Keratinocyte (primary cell): ENCODE measurements around the gene TCF23. TPM values are rescaled to one million over a fixed set of nuclear protein-coding genes. Genes with fewer than 3 reads are reported as not detected.

Source experiments
- DNase-seq: peaks from one replicate; pipeline ENCODE4 v3.0.0-alpha.2; 2011; ENCODE audit warnings: low read depth, missing footprints, low spot score
- FAIRE-seq: peaks from 2 replicates; lab custom pipeline; 2011; peaks lifted over from hg19 to GRCh38; lab: Jason Lieb, UNC
- H2AFZ ChIP-seq: 2 replicates; pipeline ENCODE4 v1.6.0; 2012; ENCODE audit warnings: low read length, control low read depth, inconsistent platforms; ENCODE audit not compliant: control insufficient read depth
- H3K27ac ChIP-seq: 2 replicates; pipeline ENCODE4 v1.5.1; 2011; ENCODE audit warnings: low read length; ENCODE audit not compliant: control insufficient read depth, insufficient read depth
- H3K27me3 ChIP-seq: 3 replicates; pipeline ENCODE4 v1.6.0; 2011; ENCODE audit warnings: low read length; ENCODE audit not compliant: control insufficient read depth, insufficient read depth; ENCODE audit errors: extremely low read depth
- H3K36me3 ChIP-seq, 2 experiments: 2 replicates in 1 of 2; 3 replicates in 1 of 2; pipeline ENCODE4 v1.5.1; 2011; ENCODE audit warnings: low read length in 2 of 2, mild to moderate bottlenecking in 1 of 2; ENCODE audit not compliant: control insufficient read depth in 2 of 2, insufficient read depth in 2 of 2; ENCODE audit errors: extremely low read depth in 1 of 2
- H3K4me1 ChIP-seq: 3 replicates; pipeline ENCODE4 v1.5.1; 2011; ENCODE audit warnings: low read length; ENCODE audit not compliant: control insufficient read depth, insufficient read depth; ENCODE audit errors: extremely low read depth
- H3K4me2 ChIP-seq: 3 replicates; pipeline ENCODE4 v1.6.0; 2011; ENCODE audit warnings: low read depth, low read length; ENCODE audit not compliant: control insufficient read depth, insufficient read depth; ENCODE audit errors: extremely low read depth
- H3K4me3 ChIP-seq, 3 experiments: fragments of 200-600 bp in 1 of 3; sonication (generic) in 1 of 3; 2 replicates in 2 of 3; 3 replicates in 1 of 3; pipeline ENCODE4 v1.5.1; 2011 to 2016; ENCODE audit warnings: low read length in 3 of 3, mild to moderate bottlenecking in 3 of 3, control low read depth in 2 of 3, inconsistent platforms in 1 of 3, low read depth in 1 of 3, mixed read lengths in 1 of 3, mixed run types in 1 of 3, moderate library complexity in 1 of 3; ENCODE audit not compliant: control insufficient read depth in 2 of 3, insufficient read depth in 2 of 3; ENCODE audit errors: extremely low read depth in 1 of 3
- H3K79me2 ChIP-seq: 2 replicates; pipeline ENCODE4 v1.6.0; 2012; ENCODE audit warnings: low read length; ENCODE audit not compliant: control insufficient read depth, insufficient read depth
- H3K9ac ChIP-seq: 3 replicates; pipeline ENCODE4 v1.6.0; 2011; ENCODE audit warnings: low read length; ENCODE audit not compliant: control insufficient read depth, insufficient read depth; ENCODE audit errors: extremely low read depth
- H3K9me1 ChIP-seq: 3 replicates; pipeline ENCODE4 v1.6.0; 2011; ENCODE audit warnings: low read length; ENCODE audit not compliant: control insufficient read depth, insufficient read depth; ENCODE audit errors: extremely low read depth
- H3K9me3 ChIP-seq: 2 replicates; pipeline ENCODE4 v1.5.1; 2012; ENCODE audit warnings: low read depth, low read length; ENCODE audit not compliant: control insufficient read depth
- H4K20me1 ChIP-seq: 3 replicates; pipeline ENCODE4 v1.6.0; 2011; ENCODE audit warnings: low read length; ENCODE audit not compliant: control insufficient read depth, insufficient read depth; ENCODE audit errors: extremely low read depth
- EZH2 ChIP-seq: IDR thresholded peaks from one replicate; pipeline ENCODE4 v1.6.1; 2012; ENCODE audit warnings: inconsistent platforms, mild to moderate bottlenecking, low read length, moderate library complexity
- dilution Hi-C: fragments of 300-500 bp; cut with MboI; formaldehyde crosslinking; loops from one replicate; pipeline ENCODE4 v1.7.0; 2020; ENCODE audit warnings: low sequenced_read_pairs; ENCODE audit not compliant: extremely low pct_ligation_motif_present
- polyA plus RNA-seq, 5 experiments: library from polyadenylated mRNA; depleted of rRNA in 3 of 5; stranded (reverse) in 3 of 5; stranded (forward) in 1 of 5; unstranded in 1 of 5; fragments of >200 nt; gene quantifications; 1 replicate in 1 of 5; 2 replicates in 3 of 5; 3 replicates in 1 of 5; pipeline versions ENCODE4 v1.2.1 to v1.2.3, GENCODE V29; 2011 to 2012; ENCODE audit warnings: missing spikeins in 2 of 5, low read depth in 1 of 5, low replicate concordance in 1 of 5
- TF ChIP-seq, protein P1 (sequence below), 3 experiments: IDR thresholded peaks in 1 of 3; conservative IDR thresholded peaks in 1 of 3; optimal IDR thresholded peaks in 1 of 3; 2 replicates in 2 of 3; 3 replicates in 1 of 3; pipeline versions ENCODE3 to v1.5.1; 2011; ENCODE audit warnings: low read length in 3 of 3, mild to moderate bottlenecking in 3 of 3, moderate library complexity in 2 of 3, control low read depth in 1 of 3, inconsistent platforms in 1 of 3; ENCODE audit not compliant: insufficient read depth in 2 of 3; ENCODE audit errors: extremely low read depth in 1 of 3

The TCF23 gene
- polyA plus RNA-seq, 1 donor (not counting 4 experiments of a cell fraction or from before 2014, with no cell fraction given) = not detected

- no peaks in the 10 kb centered on the region for H3K27me3 ChIP-seq
- H3K79me2 ChIP-seq = no peaks in the 10 kb centered on the region
- H2AFZ ChIP-seq = no peak overlapping the region
- no peaks in the 10 kb centered on the region for H3K9me1 ChIP-seq
- FAIRE-seq (no peak), DNase-seq (no peak)
- no peak overlapping the region for H3K4me2 ChIP-seq
- dilution Hi-C loops = no loop called here
- TF ChIP-seq EZH2 = no peak
- TF ChIP-seq, protein P1, sequence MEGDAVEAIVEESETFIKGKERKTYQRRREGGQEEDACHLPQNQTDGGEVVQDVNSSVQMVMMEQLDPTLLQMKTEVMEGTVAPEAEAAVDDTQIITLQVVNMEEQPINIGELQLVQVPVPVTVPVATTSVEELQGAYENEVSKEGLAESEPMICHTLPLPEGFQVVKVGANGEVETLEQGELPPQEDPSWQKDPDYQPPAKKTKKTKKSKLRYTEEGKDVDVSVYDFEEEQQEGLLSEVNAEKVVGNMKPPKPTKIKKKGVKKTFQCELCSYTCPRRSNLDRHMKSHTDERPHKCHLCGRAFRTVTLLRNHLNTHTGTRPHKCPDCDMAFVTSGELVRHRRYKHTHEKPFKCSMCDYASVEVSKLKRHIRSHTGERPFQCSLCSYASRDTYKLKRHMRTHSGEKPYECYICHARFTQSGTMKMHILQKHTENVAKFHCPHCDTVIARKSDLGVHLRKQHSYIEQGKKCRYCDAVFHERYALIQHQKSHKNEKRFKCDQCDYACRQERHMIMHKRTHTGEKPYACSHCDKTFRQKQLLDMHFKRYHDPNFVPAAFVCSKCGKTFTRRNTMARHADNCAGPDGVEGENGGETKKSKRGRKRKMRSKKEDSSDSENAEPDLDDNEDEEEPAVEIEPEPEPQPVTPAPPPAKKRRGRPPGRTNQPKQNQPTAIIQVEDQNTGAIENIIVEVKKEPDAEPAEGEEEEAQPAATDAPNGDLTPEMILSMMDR (optimal IDR thresholded peaks at IDR 0.05 in 1 of 3, IDR thresholded peaks at IDR 0.05 in 1 of 3, conservative IDR thresholded peaks at IDR 0.05 in 1 of 3; ENCODE audit: extremely low read depth in 1 of 3, insufficient read depth in 2 of 3, low read length in 3 of 3) = no peak
- no peak overlapping the region for H3K9ac ChIP-seq
- H4K20me1 ChIP-seq = no peaks in the 10 kb centered on the region
- H3K4me1 ChIP-seq = no peaks in the 10 kb centered on the region
- no peak overlapping the region for H3K4me3 ChIP-seq
- H3K9me3 ChIP-seq = no peaks in the 10 kb centered on the region
- H3K27ac ChIP-seq = no peak overlapping the region
- no peaks in the 10 kb centered on the region for H3K36me3 ChIP-seq
Measured at GRCh38 chr2:27158468-27158867, 9.7 kb downstream of the TCF23 start.

DNA sequence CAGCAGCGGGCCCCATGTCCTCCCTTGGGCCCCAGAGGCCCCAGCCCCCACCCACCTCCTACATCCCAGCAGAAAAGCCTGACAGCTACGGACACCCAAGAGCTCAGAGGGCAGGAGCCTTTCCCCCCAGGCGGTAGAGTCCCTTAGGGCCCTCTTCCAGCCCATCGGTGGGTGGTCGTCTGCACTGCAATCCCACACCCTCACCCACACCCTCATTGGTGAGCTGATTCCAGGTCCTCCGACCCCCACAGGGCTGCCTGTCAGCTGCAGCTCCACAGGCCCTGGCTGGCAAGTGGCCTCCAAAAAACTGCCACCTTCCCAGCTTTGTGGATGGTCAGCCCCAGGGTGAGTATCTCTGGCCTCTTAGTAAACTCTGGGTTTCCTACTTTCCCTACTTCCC lies 10.5 kb downstream of the TCF23 start:
- H3K9me1 ChIP-seq = no peaks in the 10 kb centered on the region
- H3K79me2 ChIP-seq = no peaks in the 10 kb centered on the region
- H3K4me2 ChIP-seq = no peak overlapping the region
- no peak overlapping the region for H3K27ac ChIP-seq
- DNase-seq (no peak), FAIRE-seq (no peak)
- no peaks in the 10 kb centered on the region for H4K20me1 ChIP-seq
- no peak overlapping the region for H3K4me3 ChIP-seq
- no peak overlapping the region for H2AFZ ChIP-seq
- no peaks in the 10 kb centered on the region for H3K9me3 ChIP-seq
- H3K9ac ChIP-seq = no peak overlapping the region
- no peaks in the 10 kb centered on the region for H3K4me1 ChIP-seq
- H3K36me3 ChIP-seq = no peaks in the 10 kb centered on the region
- dilution Hi-C loops = no loop called here
- no peaks in the 10 kb centered on the region for H3K27me3 ChIP-seq
- TF ChIP-seq EZH2 = no peak
- TF ChIP-seq, protein P1 (optimal IDR thresholded peaks at IDR 0.05 in 1 of 3, IDR thresholded peaks at IDR 0.05 in 1 of 3, conservative IDR thresholded peaks at IDR 0.05 in 1 of 3; ENCODE audit: extremely low read depth in 1 of 3, insufficient read depth in 2 of 3, low read length in 3 of 3) = no peak
